Stimulated activated effector memory CD8-positive, alpha-beta T cell treated with anti-CD3 and anti-CD28 coated beads, Interleukin-12 subunit alpha, Interleukin-12 subunit beta, amount 100 ng/mL, for 72 hours (primary cell): ENCODE measurements around the gene GP2.
"Not testable (repeated sequence)": the region's sequence is repeated elsewhere in the genome, so short reads cannot be mapped to it uniquely, and the experiment has no call there.

Source experiments
- ATAC-seq: fragments of 150-1000 bp; cut with Tn5 transposase; 2 replicates; pipeline ENCODE4 v1.10.0; 2021
- DNase-seq, 2 donors: peaks; one replicate each; pipeline ENCODE4 v3.0.0; 2021 to 2022; ENCODE audit warnings: low spot score in 2 of 2
- H3K27ac Mint-ChIP-seq: one replicate; pipeline ENCODE4 v1.8.0; 2022; ENCODE audit warnings: mild to moderate bottlenecking, mixed read lengths
- H3K36me3 Mint-ChIP-seq: one replicate; pipeline ENCODE4 v1.8.0; 2022; ENCODE audit warnings: mild to moderate bottlenecking, mixed read lengths
- H3K4me1 Mint-ChIP-seq: one replicate; pipeline ENCODE4 v1.8.0; 2022; ENCODE audit warnings: mixed read lengths
- H3K4me3 Mint-ChIP-seq: one replicate; pipeline ENCODE4 v1.8.0; 2022; ENCODE audit warnings: mild to moderate bottlenecking, mixed read lengths
- H3K9me3 Mint-ChIP-seq: one replicate; pipeline ENCODE4 v1.8.0; 2022; ENCODE audit warnings: mixed read lengths

Gene GP2

GRCh38 chr16:20317117-20317516, 10.2 kb downstream of the GP2 start:
- ATAC-seq (no peak), DNase-seq (no peak)
- Mint-ChIP-seq H3K27ac (no peak overlapping the region), H3K36me3 (no peaks in the 10 kb centered on the region), H3K4me3 (no peak overlapping the region), H3K4me1 (no peaks in the 10 kb centered on the region), H3K9me3 (peaks cover 3% of the 10 kb centered on the region)

DNA sequence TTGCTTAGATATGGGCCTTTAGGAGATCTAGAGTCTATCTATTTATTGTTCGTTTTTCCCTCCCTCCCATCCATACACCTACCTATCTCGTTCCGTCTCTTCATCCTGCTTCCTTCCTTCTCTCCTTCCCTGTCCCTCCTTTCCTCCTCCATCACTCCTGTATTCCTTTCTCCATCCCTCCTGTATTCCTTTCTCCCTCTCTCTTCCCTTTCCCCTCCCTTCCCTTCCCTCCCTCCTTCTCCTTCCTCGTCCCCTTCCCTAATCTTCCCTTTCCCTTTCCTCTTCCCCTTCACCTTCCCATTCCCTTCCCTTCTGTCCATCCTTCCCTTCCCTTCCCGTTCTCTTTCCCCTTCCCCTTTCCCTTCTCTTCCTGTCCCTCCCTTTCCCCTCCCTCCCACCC, 10.6 kb downstream of the GP2 start:
- Mint-ChIP-seq H3K4me1 (no peaks in the 10 kb centered on the region), H3K36me3 (no peaks in the 10 kb centered on the region), H3K4me3 (no peak overlapping the region), H3K27ac (no peak overlapping the region), H3K9me3 (peaks cover 3% of the 10 kb centered on the region)
- ATAC-seq = no peak
- DNase-seq = no peak

GRCh38 chr16:20315764-20316163, 11.5 kb downstream of the GP2 start:
- no peaks in the 10 kb centered on the region for H3K36me3 Mint-ChIP-seq
- H3K4me1 Mint-ChIP-seq = no peaks in the 10 kb centered on the region
- peaks cover 3% of the 10 kb centered on the region for H3K9me3 Mint-ChIP-seq
- DNase-seq (no peak), ATAC-seq (no peak)
- H3K4me3 Mint-ChIP-seq = no peak overlapping the region
- no peak overlapping the region for H3K27ac Mint-ChIP-seq

- DNase-seq = no peak
- H3K27ac Mint-ChIP-seq = no peak overlapping the region
- H3K4me1 Mint-ChIP-seq = no peaks in the 10 kb centered on the region
- no peak for ATAC-seq
- peaks cover 3% of the 10 kb centered on the region for H3K9me3 Mint-ChIP-seq
- no peaks in the 10 kb centered on the region for H3K36me3 Mint-ChIP-seq
- no peak overlapping the region for H3K4me3 Mint-ChIP-seq
These were observed 12.7 kb downstream of the GP2 start for GRCh38 chr16:20314575-20314974.

DNA sequence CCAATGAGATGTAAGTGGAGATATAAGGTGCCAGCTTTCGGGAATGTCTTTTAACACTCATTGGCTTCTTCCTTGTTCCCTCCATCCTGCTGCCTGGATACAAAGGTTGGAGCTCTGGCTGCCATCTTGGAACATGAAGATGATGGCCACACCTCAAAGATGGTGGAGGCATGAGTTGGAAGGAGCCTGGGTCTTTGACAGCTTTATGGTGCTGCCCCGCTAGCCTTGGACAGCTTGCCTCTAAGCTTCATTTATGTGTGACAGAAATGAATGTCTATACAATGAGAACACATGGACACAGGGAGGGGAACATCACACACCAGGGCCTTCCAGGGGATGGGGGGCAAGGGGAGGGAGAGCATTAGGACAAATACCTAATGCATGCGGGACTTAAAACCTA, 13.6 kb downstream of the GP2 start:
- Mint-ChIP-seq H3K9me3 (peaks cover 3% of the 10 kb centered on the region), H3K36me3 (no peaks in the 10 kb centered on the region), H3K4me1 (no peaks in the 10 kb centered on the region), H3K27ac (no peak overlapping the region), H3K4me3 (no peak overlapping the region)
- DNase-seq (no peak), ATAC-seq (no peak)

GRCh38 chr16:20312536-20313095, 14.7 kb downstream of the GP2 start:
- not testable (repeated sequence) for H3K36me3 Mint-ChIP-seq, DNase-seq, H3K4me3 Mint-ChIP-seq, H3K27ac Mint-ChIP-seq, H3K9me3 Mint-ChIP-seq, ATAC-seq, H3K4me1 Mint-ChIP-seq

GRCh38 chr16:20311548-20311947, 15.8 kb downstream of the GP2 start:
- H3K36me3 Mint-ChIP-seq = no peaks in the 10 kb centered on the region
- no peak overlapping the region for H3K4me3 Mint-ChIP-seq
- ATAC-seq (no peak), DNase-seq (no peak)
- H3K4me1 Mint-ChIP-seq = no peaks in the 10 kb centered on the region
- peaks cover 3% of the 10 kb centered on the region for H3K9me3 Mint-ChIP-seq
- H3K27ac Mint-ChIP-seq = no peak overlapping the region

DNA sequence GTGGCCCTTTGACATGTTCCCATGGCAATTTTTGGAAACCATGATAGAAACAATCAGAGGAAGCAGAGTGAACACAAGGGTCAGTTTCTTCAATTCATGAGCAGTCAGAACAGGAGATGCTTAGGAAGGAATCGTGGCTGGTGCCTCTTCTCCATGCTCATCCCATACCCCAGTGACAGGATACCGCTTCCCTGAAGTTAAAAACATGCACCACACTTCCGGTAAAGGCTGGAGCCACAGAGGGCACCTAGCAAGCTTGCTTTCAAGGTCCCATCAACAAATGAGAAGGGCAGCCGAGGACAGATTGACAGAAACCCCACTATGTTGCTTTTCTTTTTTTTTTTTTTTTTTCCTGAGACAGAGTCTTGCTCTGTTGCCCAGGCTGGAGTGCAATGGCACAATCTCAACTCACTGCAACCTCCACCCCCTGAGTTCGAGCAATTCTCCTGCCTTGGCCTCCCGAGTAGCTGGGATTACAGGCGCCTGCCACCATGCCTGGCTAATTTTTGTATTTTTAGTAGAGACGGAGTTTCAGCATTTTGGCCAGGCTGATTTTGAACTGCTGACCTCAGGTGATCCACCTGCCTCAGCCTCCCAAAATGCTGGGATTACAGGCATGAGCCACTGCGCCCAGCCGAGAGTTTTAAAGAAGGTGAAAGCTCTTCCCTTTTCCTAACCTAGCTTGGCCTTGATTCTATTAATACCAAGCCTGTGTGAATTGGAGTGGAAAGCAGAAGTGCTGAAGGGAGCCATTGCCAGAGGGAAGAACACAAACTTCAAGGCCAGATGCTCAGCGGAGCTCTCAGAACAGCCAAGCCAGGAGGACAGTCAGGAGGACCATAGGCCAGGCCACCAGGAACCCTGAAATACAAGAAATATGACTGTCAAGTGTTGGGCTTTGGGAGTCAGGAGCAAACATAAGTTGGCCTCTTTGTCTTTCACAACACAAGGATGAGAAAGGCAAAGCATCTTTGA, 16.6 kb downstream of the GP2 start:
- DNase-seq = no peak
- no peak for ATAC-seq
- Mint-ChIP-seq H3K9me3 (peaks cover 3% of the 10 kb centered on the region), H3K27ac (no peak overlapping the region), H3K36me3 (no peaks in the 10 kb centered on the region), H3K4me1 (no peaks in the 10 kb centered on the region), H3K4me3 (no peak overlapping the region)

- no peaks in the 10 kb centered on the region for H3K36me3 Mint-ChIP-seq
- H3K4me3 Mint-ChIP-seq = no peak overlapping the region
- ATAC-seq = no peak
- no peaks in the 10 kb centered on the region for H3K4me1 Mint-ChIP-seq
- H3K27ac Mint-ChIP-seq = no peak overlapping the region
- DNase-seq = no peak
- peaks cover 3% of the 10 kb centered on the region for H3K9me3 Mint-ChIP-seq
These were observed 17.5 kb downstream of the GP2 start for GRCh38 chr16:20309786-20310185.

- DNase-seq (no peak), ATAC-seq (no peak)
- Mint-ChIP-seq H3K4me3 (no peak overlapping the region), H3K36me3 (no peaks in the 10 kb centered on the region), H3K27ac (no peak overlapping the region), H3K4me1 (no peaks in the 10 kb centered on the region), H3K9me3 (peaks cover 3% of the 10 kb centered on the region)
These were observed 18.3 kb downstream of the GP2 start for GRCh38 chr16:20308801-20309590.

DNA sequence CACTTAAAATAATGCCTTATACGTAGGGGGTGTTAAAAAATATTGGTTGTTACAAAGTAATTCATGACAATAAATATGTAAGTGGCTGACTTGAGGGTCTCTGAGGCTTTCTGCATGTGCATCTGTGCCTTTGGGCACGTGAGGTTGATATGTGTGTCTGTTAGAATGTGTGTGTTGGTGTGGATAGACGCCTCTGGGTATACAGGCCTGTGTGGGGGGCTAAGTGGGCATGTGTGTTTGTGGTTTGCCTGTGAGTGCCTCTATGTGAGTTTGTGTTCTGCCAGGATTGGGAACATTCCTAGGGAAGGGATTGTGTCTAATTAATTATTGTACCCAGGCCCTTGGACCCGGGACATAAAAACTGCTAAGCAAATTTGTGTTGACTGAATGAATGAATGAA, 19.0 kb downstream of the GP2 start:
- ATAC-seq (no peak), DNase-seq (no peak)
- no peak overlapping the region for H3K27ac Mint-ChIP-seq
- H3K4me3 Mint-ChIP-seq = no peak overlapping the region
- H3K36me3 Mint-ChIP-seq = no peaks in the 10 kb centered on the region
- H3K4me1 Mint-ChIP-seq = no peaks in the 10 kb centered on the region
- H3K9me3 Mint-ChIP-seq = peaks cover 2% of the 10 kb centered on the region

GRCh38 chr16:20307791-20308190, 19.5 kb downstream of the GP2 start:
- Mint-ChIP-seq H3K9me3 (no peaks in the 10 kb centered on the region), H3K4me3 (no peak overlapping the region), H3K27ac (no peak overlapping the region), H3K36me3 (no peaks in the 10 kb centered on the region), H3K4me1 (no peaks in the 10 kb centered on the region)
- DNase-seq (no peak), ATAC-seq (no peak)

DNA sequence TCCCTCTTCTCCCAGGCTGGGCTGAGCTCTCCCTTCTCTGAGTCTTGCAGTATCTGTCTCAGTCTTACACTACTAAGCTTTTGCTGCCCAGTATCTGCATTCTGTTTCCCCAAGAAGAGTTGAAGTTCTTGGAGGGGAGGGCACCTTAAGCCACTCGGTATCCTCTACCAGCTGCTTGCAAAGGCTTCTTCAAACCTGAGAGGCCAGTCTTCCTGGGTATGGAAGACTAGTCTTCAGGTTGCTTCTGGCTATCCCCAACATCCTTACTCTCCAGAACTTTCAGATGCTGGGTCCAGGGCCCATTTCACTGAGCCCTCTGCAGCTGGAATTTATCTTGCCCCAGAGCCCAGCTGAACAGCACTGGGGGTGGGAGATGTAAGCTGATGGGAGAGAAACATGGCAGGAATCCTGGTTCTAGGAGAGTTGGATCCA, 20.1 kb downstream of the GP2 start:
- Mint-ChIP-seq H3K27ac (no peak overlapping the region), H3K36me3 (no peaks in the 10 kb centered on the region), H3K4me1 (no peaks in the 10 kb centered on the region), H3K9me3 (no peaks in the 10 kb centered on the region), H3K4me3 (no peak overlapping the region)
- ATAC-seq (no peak), DNase-seq (no peak)

- ATAC-seq (no peak), DNase-seq (no peak)
- Mint-ChIP-seq H3K4me1 (no peaks in the 10 kb centered on the region), H3K9me3 (no peaks in the 10 kb centered on the region), H3K27ac (no peak overlapping the region), H3K36me3 (no peaks in the 10 kb centered on the region), H3K4me3 (no peak overlapping the region)
These were observed 20.9 kb downstream of the GP2 start for GRCh38 chr16:20306401-20306800.

DNA sequence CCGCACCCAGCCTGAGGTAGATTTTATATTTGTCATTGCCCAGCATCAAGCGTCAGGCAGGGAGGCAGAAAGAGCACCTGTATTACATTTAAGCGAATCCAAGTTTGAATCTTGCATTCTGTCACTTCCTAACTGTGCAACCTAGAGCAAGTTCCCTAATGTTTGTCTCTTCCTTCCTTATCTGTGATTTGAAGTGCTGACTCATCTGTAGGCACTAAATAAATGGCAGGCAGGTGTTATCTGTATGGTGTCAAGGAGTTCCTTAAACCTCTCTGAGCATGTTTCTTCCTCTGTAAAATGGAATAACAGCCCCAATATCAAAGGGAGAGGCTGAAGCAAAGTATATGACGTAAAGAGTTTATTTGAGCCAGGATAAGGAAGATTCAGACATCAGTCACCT, 24.3 kb downstream of the GP2 start:
- DNase-seq = no peak
- Mint-ChIP-seq H3K27ac (no peak overlapping the region), H3K4me1 (peaks cover 6% of the 10 kb centered on the region), H3K4me3 (no peak overlapping the region), H3K9me3 (no peaks in the 10 kb centered on the region), H3K36me3 (no peaks in the 10 kb centered on the region)
- no peak for ATAC-seq
